Activated naive CD8-positive, alpha-beta T cell treated with anti-CD3 and anti-CD28 coated beads, Interleukin-2, amount 50 U/mL, for 16 hours (primary cell): ENCODE results near the gene ACTN1.
"Not testable (repeated sequence)": the region's sequence is repeated elsewhere in the genome, so short reads cannot be mapped to it uniquely, and the experiment has no call there.

Experiments
- DNase-seq: peaks from one replicate; pipeline ENCODE4 v3.0.0-alpha.2; 2020; ENCODE audit warnings: low read depth, low spot score

ACTN1 gene

GRCh38 chr14:68979021-68979721, at the start of gene ACTN1:
Gene ACTN1, minus strand, starts transcription at chr14:68979302. Its CDS starts 246 bp downstream, at chr14:68979056.
- DNase-seq, result peak; percentile 50

- DNase-seq, result no peak
Measured at GRCh38 chr14:69027242-69027913, 48.3 kb upstream of the ACTN1 start.

DNA sequence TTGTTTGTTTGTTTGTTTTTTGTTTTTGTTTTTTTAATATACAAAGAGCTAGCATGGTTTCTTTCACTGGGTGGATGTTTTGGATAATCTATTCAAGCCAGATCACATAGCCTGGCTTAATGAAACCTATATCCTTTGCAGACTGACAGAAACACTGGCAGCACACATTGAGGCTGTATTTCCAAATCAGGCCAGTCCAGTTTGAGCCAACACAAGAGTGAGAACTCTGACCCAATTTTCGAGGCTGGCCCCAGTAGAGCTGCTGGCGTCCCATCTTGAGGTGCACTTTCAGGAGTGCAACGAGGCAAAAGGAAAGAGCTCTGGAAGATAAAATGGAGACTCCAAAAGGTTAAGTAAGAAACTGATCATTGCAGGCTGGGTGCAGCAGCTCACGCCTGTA, 43.9 kb upstream of the ACTN1 start:
- no peak for DNase-seq

GRCh38 chr14:69022093-69022492, 43.0 kb upstream of the ACTN1 start:
- DNase-seq, result not testable (repeated sequence)

DNA sequence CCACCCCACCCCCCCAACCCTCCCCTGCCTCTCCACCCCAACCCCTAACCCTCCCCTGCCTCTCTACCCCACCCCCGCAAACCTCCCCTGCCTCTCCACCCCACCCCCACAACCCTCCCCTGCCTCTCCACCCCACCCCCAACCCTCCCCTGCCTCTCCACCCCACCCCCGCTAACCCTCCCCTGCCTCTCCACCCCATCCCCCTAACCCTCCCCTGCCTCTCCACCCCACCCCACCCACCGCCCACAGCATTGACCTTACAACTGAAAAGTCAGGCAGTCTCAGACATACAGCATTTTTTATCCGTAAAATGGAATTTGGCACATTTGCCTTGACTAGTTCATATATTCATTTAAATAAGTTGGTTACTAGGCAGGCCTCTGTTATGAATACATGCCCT, 38.6 kb upstream of the ACTN1 start:
- no peak for DNase-seq

DNA sequence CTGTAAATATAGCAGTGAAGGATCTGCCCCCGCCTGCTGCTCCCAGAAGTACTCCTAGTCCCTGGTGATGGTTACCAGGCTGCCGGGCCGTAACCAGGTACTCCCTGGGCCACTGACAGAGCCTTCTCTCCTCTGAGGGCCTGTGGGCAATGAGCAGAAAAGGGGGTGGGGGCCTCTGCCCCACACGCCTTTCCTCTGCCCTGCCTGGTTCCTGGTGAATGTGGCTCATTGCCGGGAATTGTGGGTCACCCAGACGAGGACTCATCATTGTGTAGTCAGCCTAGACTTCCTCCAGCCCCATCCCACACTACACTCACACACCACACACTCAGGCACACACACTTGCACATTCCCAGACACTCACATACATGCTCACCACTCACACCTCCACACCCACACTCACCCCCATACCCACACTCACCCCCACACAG, 35.7 kb upstream of the ACTN1 start:
- DNase-seq, result no peak

GRCh38 chr14:69013943-69014782, 35.1 kb upstream of the ACTN1 start:
- no peak for DNase-seq

- no peak for DNase-seq
Measured at GRCh38 chr14:69012256-69012953, 33.3 kb upstream of the ACTN1 start.

DNA sequence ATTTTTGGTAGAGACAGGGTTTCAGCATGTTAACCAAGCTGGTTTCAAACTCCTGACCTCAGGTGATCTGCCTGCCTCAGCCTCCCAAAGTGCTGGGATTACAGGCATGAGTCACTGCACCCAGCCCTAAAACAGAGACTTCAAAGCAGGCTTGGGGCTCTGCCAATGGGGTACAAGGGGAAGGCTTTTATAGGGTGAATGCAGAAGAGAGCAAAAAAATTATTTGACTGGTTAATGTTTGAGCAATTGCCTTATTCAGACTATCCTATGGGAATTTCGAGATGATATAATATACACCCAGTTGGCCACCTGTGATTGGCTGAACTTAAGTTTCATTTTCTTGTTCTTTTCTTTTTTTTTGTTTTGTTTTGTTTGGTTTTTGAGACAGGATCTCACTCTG, 31.5 kb upstream of the ACTN1 start:
- DNase-seq, result no peak

- DNase-seq, result no peak
Measured at GRCh38 chr14:69008421-69008884, 29.4 kb upstream of the ACTN1 start.

DNA sequence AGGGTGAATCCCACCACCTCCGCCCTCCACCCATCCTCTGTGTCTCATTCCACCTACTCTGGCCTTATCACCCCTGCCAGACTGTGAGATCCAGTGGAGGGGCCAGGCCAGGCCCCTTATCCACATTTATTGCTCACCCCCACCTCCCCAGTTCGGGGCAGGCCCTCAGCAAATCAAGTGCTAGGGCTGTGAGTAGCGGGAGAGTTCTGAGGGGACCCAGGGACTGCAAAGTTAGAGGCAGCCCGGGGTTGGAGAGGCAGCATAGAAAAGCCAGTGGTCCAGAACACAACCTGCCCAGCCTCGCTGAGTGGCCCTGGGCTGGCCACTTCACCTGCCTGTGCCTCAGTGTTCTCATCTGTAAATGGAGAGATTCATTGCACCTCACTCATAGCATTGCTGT, 27.2 kb upstream of the ACTN1 start:
- no peak for DNase-seq

DNA sequence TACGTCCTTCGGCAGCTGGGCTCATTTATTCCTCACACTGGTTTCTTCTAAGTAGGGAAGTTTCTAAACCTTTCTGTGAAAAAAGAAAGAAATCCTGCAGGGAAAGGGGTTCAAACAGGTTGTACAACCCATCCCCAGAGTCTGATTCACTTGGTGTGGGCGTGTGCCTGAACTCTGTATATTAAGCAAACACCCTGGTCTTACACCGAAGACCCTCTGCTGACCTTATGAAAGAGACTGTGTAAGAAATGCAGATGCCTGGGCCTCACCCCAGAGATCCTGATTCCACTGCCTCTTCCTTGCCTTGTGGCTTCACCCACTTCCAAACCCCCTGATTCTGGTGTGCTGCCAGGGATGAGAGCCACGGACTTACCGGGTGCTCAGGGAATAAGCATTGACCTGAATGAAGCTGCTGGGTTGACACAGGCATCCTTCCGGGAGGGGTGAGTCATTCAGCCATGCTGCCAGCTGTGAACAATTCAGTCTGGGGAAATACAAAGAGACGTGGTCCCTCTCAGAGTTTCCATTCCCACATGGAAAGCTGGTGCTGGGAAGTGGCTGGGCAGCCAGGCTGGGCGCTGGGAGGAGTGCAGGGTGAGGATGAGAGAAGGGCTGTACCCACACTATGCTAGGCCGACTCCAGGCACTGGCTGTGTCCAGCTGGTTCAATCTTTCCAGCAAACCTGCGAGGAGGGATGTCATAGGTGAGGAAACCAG, 26.5 kb upstream of the ACTN1 start:
- DNase-seq, result no peak

DNA sequence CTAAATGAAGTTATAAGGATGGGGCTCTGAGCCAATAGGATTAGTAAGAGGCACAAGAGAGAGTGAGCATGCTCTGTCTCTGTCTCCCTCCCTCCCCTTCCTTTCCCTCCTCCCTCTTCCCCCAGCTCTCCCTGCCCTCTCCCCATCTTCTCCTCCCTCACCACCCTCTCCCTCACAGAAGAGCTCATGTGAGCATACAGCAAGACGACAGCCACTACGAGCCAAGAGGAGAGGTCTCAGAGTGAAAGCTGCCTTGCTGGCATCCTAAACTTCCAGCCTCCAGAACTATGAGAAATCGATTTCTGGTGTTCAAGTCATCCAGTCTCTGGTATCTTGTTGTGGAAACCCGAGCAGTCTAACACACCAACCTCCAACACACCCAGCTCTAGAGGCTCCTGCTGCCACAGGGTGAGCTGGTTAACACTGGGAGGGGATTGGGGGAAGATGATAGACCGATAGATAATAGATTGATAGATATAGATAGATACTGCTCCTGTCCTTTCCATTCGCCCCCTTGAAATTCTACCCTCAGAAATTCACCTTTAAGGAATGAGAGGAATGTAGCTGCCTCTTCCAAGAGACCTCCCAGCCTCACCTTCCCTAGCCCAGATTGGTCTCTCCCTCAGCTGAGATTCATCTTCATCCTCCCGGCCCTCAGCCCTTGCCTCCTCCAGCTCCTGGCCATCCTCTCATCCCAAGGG, 25.8 kb upstream of the ACTN1 start:
- no peak for DNase-seq

- no peak for DNase-seq
Measured at GRCh38 chr14:69003626-69004025, 24.5 kb upstream of the ACTN1 start.

DNA sequence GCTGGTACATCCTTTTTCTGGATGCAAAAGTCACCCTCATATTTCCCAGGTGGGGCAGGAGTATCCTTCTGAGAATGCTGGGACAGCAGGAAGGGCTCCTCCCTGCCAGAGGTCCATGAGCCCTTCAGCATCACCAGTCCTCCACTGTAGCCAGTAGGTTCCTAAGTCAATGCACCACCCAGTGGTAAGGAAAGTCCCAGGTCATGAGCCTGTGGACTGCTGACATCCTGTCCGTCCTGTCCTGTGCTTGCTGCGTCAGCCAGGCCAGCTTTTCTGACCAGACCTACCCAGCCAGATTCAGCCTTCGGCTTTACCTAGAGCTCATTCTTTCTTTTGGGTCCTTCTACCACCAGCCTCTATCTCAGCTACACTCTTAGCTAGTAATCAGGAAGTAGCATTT, 23.0 kb upstream of the ACTN1 start:
- DNase-seq, result no peak

DNA sequence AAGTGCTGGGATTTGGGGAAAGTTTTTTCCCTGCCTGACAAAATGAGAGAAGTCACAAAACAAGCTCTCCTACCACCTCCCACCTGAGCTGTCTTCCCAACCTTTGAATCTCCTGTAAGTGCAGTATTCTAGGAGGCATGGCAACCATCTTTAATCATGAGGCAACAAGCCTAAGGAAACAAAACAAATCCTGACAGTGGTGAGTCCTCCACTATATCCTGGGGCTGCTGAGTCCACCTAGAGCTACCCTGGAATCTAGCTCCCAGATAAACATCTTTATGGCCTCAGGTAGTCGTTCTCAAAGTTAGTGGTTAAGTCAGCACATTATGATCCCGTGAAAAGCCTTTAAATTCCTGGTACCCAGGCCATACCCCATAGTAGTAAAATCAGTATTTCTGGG, 22.3 kb upstream of the ACTN1 start:
- DNase-seq, result no peak

GRCh38 chr14:68998062-68998461, 19.0 kb upstream of the ACTN1 start:
- DNase-seq, result no peak

DNA sequence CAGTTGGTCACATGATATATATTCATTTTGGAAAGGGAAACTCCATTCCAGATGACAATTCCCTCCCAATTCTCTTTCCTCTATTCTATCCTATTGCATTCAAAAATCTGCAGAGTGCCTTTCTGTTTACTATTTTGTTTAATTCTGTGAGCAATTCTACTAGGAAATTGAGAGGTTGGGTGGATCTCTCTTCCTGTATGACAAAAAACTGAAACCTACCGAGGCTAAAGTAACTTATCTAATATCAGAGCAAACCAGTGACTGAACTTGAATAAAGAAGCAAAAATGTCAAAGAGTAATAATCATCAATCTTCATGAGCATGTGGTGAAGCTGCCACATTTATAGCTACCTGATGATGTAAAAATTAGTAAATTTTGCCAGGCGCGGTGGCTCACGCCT, 16.6 kb upstream of the ACTN1 start:
- no peak for DNase-seq

GRCh38 chr14:68994056-68994455, 15.0 kb upstream of the ACTN1 start:
- DNase-seq, result no peak

DNA sequence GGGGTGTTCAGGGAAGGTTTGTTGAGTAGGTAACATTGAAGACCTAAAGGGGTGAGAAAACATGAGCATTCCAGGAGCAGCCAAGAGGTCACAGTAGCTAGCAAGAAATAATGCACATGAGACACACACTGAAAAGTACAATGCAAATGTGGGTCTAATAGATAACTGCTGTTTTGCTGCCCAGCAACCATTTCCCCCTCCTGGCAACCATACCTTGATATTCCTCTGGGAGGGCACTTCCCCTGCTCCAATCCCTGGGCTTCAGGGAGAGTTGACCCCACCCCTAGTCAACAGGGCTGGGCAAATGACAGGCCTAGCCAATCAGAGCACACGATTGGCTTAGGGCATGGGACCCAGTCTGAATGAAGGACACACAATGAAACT, 8.5 kb upstream of the ACTN1 start:
- no peak for DNase-seq
